Kidney epithelial cell (primary cell): ENCODE measurements around the gene TMEM91. TPM values are rescaled to one million over a fixed set of nuclear protein-coding genes. Genes with fewer than 3 reads are reported as not detected.

Experiments
- DNase-seq: peaks from one replicate; pipeline ENCODE4 v3.0.0-alpha.2; 2010; ENCODE audit warnings: low read depth
- H3K27me3 ChIP-seq: 2 replicates; pipeline ENCODE4 v1.6.0; 2011; ENCODE audit warnings: low read length; ENCODE audit not compliant: control insufficient read depth, insufficient read depth
- H3K36me3 ChIP-seq: 2 replicates; pipeline ENCODE4 v1.5.1; 2011; ENCODE audit warnings: low read length; ENCODE audit not compliant: control insufficient read depth, insufficient read depth
- H3K4me3 ChIP-seq: 2 replicates; pipeline ENCODE4 v1.5.1; 2011; ENCODE audit warnings: low read depth, mild to moderate bottlenecking, control low read depth, low read length
- total RNA-seq: library from RNA; depleted of rRNA; stranded (reverse); fragments of >200 nt; gene quantifications from 2 replicates; pipeline ENCODE4 v1.2.3, GENCODE V29; 2015
- TF ChIP-seq, protein P1 (sequence below): IDR thresholded peaks from 2 replicates; pipeline ENCODE4 v1.5.1; 2011; ENCODE audit warnings: mild to moderate bottlenecking, moderate library complexity, low read length, control low read depth, inconsistent platforms; ENCODE audit not compliant: insufficient read depth, poor library complexity, severe bottlenecking

TMEM91 gene
- total RNA-seq = 1.6 and 4.6 TPM in 2 replicates

- no peak for DNase-seq
- no peaks in the 10 kb centered on the region for H3K36me3 ChIP-seq
- peak within 1 kb of the TSS; percentile 64 for H3K4me3 ChIP-seq
- TF ChIP-seq, protein P1, sequence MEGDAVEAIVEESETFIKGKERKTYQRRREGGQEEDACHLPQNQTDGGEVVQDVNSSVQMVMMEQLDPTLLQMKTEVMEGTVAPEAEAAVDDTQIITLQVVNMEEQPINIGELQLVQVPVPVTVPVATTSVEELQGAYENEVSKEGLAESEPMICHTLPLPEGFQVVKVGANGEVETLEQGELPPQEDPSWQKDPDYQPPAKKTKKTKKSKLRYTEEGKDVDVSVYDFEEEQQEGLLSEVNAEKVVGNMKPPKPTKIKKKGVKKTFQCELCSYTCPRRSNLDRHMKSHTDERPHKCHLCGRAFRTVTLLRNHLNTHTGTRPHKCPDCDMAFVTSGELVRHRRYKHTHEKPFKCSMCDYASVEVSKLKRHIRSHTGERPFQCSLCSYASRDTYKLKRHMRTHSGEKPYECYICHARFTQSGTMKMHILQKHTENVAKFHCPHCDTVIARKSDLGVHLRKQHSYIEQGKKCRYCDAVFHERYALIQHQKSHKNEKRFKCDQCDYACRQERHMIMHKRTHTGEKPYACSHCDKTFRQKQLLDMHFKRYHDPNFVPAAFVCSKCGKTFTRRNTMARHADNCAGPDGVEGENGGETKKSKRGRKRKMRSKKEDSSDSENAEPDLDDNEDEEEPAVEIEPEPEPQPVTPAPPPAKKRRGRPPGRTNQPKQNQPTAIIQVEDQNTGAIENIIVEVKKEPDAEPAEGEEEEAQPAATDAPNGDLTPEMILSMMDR = no peak
- H3K27me3 ChIP-seq = no peaks in the 10 kb centered on the region
These were observed at the start of gene TMEM91 for GRCh38 chr19:41376241-41376997. TSS of gene TMEM91 (plus strand) at chr19:41376533. CDS start at chr19:41378310, 1,777 bp downstream.

GRCh38 chr19:41327076-41327575 lies 49.2 kb upstream of the TMEM91 start:
- Histone ChIP-seq H3K27me3 (no peaks in the 10 kb centered on the region), H3K36me3 (no peaks in the 10 kb centered on the region), H3K4me3 (no peak overlapping the region)
- DNase-seq = no peak
- TF ChIP-seq, protein P1 = no peak

- TF ChIP-seq, protein P1 = no peak
- H3K27me3 ChIP-seq = no peaks in the 10 kb centered on the region
- H3K36me3 ChIP-seq = no peaks in the 10 kb centered on the region
- peak overlapping the region; percentile 4 for H3K4me3 ChIP-seq
- DNase-seq = no peak
These were observed 48.7 kb upstream of the TMEM91 start for GRCh38 chr19:41327576-41328156.

GRCh38 chr19:41328157-41328841 lies 48.0 kb upstream of the TMEM91 start:
- TF ChIP-seq, protein P1 = no peak
- H3K27me3 ChIP-seq = no peaks in the 10 kb centered on the region
- H3K36me3 ChIP-seq = no peaks in the 10 kb centered on the region
- DNase-seq = no peak
- H3K4me3 ChIP-seq = no peak overlapping the region

- H3K36me3 ChIP-seq = no peaks in the 10 kb centered on the region
- no peak for DNase-seq
- no peaks in the 10 kb centered on the region for H3K27me3 ChIP-seq
These were observed 47.5 kb upstream of the TMEM91 start for GRCh38 chr19:41328842-41329225.

More at GRCh38 chr19:41328842-41329225, 47.5 kb upstream of the TMEM91 start:
- H3K4me3 ChIP-seq = no peak overlapping the region
- TF ChIP-seq, protein P1 = no peak
